SU-DHL-6 (cell line): ENCODE measurements around the gene MYH6.
"Not testable (repeated sequence)": the region's sequence is repeated elsewhere in the genome, so short reads cannot be mapped to it uniquely, and the experiment has no call there.

Experiments used
- H2AFZ ChIP-seq: fragments of 200-600 bp; sonication (generic); 2 replicates; pipeline ENCODE4 v1.6.1; 2014; ENCODE audit warnings: low read depth, mild to moderate bottlenecking, moderate library complexity, mixed read lengths, antibody characterized with exemption, low read length; ENCODE audit not compliant: severe bottlenecking
- H3F3A ChIP-seq: fragments of 200-600 bp; shearing (Covaris generic); 2 replicates; pipeline ENCODE4 v1.6.0; 2016; ENCODE audit warnings: antibody characterized with exemption, mild to moderate bottlenecking; ENCODE audit not compliant: insufficient read depth
- H3K27ac ChIP-seq: fragments of 200-600 bp; sonication (generic); 2 replicates; pipeline ENCODE4 v1.5.1; 2016; ENCODE audit warnings: low read depth, mild to moderate bottlenecking, low read length, moderate library complexity, mixed read lengths
- H3K27me3 ChIP-seq: fragments of 200-600 bp; sonication (generic), shearing (Covaris generic); 2 replicates; pipeline ENCODE4 v1.6.0; 2014; ENCODE audit warnings: mild to moderate bottlenecking, low read length
- H3K36me3 ChIP-seq: fragments of 200-600 bp; sonication (generic); 2 replicates; pipeline ENCODE4 v1.6.1; 2014; ENCODE audit warnings: mild to moderate bottlenecking, low read length, mixed read lengths
- H3K4me2 ChIP-seq: fragments of 300-600, 200-600 bp; shearing (Covaris generic), sonication (generic); 2 replicates; pipeline ENCODE4 v1.6.0; 2014; ENCODE audit warnings: low read length, low read depth, mild to moderate bottlenecking; ENCODE audit not compliant: poor library complexity, severe bottlenecking
- H3K4me3 ChIP-seq: fragments of 200-600 bp; sonication (generic); 2 replicates; pipeline ENCODE4 v1.5.1; 2014; ENCODE audit warnings: antibody characterized with exemption, low read length, mild to moderate bottlenecking, mixed read lengths; ENCODE audit not compliant: insufficient read depth, poor library complexity, severe bottlenecking
- H3K79me2 ChIP-seq: fragments of 200-600 bp; sonication (generic); 2 replicates; pipeline ENCODE4 v1.6.1; 2014; ENCODE audit warnings: mild to moderate bottlenecking, low read length, moderate library complexity; ENCODE audit not compliant: insufficient read depth
- H3K9ac ChIP-seq: fragments of 200-600 bp; sonication (generic); 2 replicates; pipeline ENCODE4 v1.7.0; 2014; ENCODE audit warnings: mild to moderate bottlenecking, low read length
- H3K9me2 ChIP-seq: fragments of 200-600 bp; sonication (generic); replicated peaks from 2 replicates; pipeline ENCODE4 v1.6.1; 2014; ENCODE audit warnings: low read length; ENCODE audit not compliant: insufficient read depth
- H3K9me3 ChIP-seq: fragments of 200-600 bp; sonication (generic); 2 replicates; pipeline ENCODE4 v1.6.1; 2014; ENCODE audit warnings: low read length, mixed read lengths; ENCODE audit not compliant: insufficient read depth
- H4K20me1 ChIP-seq: fragments of 200-600 bp; sonication (generic); 2 replicates; pipeline ENCODE4 v1.6.1; 2014; ENCODE audit warnings: low read depth, mild to moderate bottlenecking, antibody characterized with exemption, low read length, moderate library complexity, mixed read lengths
- EZH2phosphoT487 ChIP-seq: fragments of 200-600 bp; sonication (generic), shearing (Covaris generic); conservative IDR thresholded peaks from 2 replicates; pipeline ENCODE4 v1.6.1; 2018; ENCODE audit warnings: mild to moderate bottlenecking, antibody characterized with exemption, low read length, moderate library complexity, mixed read lengths
- TF ChIP-seq, protein P1 (sequence below): fragments of 200-600 bp; sonication (generic); IDR thresholded peaks from one replicate; pipeline ENCODE4 v1.5.1; 2017; ENCODE audit warnings: antibody characterized with exemption, mild to moderate bottlenecking, low read length, moderate library complexity; ENCODE audit not compliant: insufficient read depth, poor library complexity, severe bottlenecking

MYH6 gene

GRCh38 chr14:23396781-23397407 is 11.2 kb downstream of the MYH6 start:
- Histone ChIP-seq H3K36me3 (no peaks in the 10 kb centered on the region), H3K27ac (no peak overlapping the region), H3K9me3 (no peaks in the 10 kb centered on the region), H3K9me2 (no peaks in the 10 kb centered on the region), H3K79me2 (no peaks in the 10 kb centered on the region), H4K20me1 (no peaks in the 10 kb centered on the region), H3K9ac (no peak overlapping the region), H3K27me3 (no peaks in the 10 kb centered on the region), H3K4me3 (no peak overlapping the region), H3F3A (no peaks in the 10 kb centered on the region), H3K4me2 (no peak overlapping the region), H2AFZ (no peak overlapping the region)
- TF ChIP-seq EZH2phosphoT487, result no peak
- TF ChIP-seq, protein P1, sequence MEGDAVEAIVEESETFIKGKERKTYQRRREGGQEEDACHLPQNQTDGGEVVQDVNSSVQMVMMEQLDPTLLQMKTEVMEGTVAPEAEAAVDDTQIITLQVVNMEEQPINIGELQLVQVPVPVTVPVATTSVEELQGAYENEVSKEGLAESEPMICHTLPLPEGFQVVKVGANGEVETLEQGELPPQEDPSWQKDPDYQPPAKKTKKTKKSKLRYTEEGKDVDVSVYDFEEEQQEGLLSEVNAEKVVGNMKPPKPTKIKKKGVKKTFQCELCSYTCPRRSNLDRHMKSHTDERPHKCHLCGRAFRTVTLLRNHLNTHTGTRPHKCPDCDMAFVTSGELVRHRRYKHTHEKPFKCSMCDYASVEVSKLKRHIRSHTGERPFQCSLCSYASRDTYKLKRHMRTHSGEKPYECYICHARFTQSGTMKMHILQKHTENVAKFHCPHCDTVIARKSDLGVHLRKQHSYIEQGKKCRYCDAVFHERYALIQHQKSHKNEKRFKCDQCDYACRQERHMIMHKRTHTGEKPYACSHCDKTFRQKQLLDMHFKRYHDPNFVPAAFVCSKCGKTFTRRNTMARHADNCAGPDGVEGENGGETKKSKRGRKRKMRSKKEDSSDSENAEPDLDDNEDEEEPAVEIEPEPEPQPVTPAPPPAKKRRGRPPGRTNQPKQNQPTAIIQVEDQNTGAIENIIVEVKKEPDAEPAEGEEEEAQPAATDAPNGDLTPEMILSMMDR, result no peak

- Histone ChIP-seq H3K9ac (no peak overlapping the region), H2AFZ (no peak overlapping the region), H3K9me2 (no peaks in the 10 kb centered on the region), H3K4me2 (no peak overlapping the region), H3K36me3 (no peaks in the 10 kb centered on the region), H3K27me3 (no peaks in the 10 kb centered on the region), H3K9me3 (no peaks in the 10 kb centered on the region), H3K4me3 (no peak overlapping the region), H3F3A (no peaks in the 10 kb centered on the region), H3K79me2 (no peaks in the 10 kb centered on the region), H4K20me1 (no peaks in the 10 kb centered on the region), H3K27ac (no peak overlapping the region)
- TF ChIP-seq, protein P1, result no peak
- TF ChIP-seq EZH2phosphoT487, result no peak
Measured at GRCh38 chr14:23396126-23396525, 11.9 kb downstream of the MYH6 start.

DNA sequence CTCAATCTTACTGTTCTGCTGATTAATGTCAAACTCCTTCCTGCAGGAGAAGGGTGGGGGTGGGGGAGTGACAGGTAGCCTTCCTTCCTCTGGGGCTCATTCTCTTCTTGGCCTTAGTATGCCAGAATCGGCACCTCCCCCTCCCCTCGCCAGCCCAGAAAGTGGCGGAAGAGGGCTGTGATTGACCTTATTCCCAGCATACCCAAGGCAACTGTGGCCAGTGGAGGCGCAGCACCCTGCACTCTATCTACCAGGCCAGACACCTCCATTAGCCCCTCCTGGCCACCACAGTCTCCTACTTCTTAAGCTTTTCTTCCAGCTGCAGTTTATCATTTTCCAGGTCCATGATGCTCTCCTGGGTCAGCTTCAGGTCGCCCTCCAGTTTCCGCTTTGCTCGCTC is 15.5 kb downstream of the MYH6 start:
- Histone ChIP-seq H4K20me1 (no peaks in the 10 kb centered on the region), H2AFZ (no peak overlapping the region), H3K4me2 (no peak overlapping the region), H3K79me2 (no peaks in the 10 kb centered on the region), H3K9me2 (no peaks in the 10 kb centered on the region), H3K4me3 (no peak overlapping the region), H3F3A (no peaks in the 10 kb centered on the region), H3K9me3 (no peaks in the 10 kb centered on the region), H3K27ac (no peak overlapping the region), H3K9ac (no peak overlapping the region), H3K36me3 (no peaks in the 10 kb centered on the region), H3K27me3 (no peaks in the 10 kb centered on the region)
- TF ChIP-seq, protein P1, result no peak
- TF ChIP-seq EZH2phosphoT487, result no peak

DNA sequence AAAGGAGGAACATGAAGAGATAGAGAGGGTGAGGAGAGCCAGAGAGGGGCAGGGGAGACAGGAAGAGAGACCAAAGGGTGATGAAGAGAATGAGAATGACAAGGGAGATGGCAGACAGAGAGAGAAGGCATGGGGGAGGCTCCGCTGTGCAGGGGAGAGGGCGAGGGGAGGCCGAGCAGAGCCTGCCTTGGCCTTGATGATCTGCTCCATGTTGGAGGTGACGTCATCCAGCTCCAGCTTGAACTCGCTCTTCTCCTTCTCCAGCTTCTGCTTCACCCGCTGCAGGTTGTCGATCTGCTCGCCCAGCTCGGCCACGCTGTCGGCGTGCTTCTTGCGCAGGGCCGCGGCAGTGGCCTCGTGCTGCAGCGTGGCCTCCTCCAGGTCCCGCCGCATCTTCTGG is 18.2 kb downstream of the MYH6 start:
- not testable (repeated sequence) for H3K27ac ChIP-seq, H3K36me3 ChIP-seq, H3K9me3 ChIP-seq, H3K9me2 ChIP-seq, H3F3A ChIP-seq, H3K79me2 ChIP-seq, H3K4me2 ChIP-seq, H4K20me1 ChIP-seq, H2AFZ ChIP-seq, H3K27me3 ChIP-seq, H3K4me3 ChIP-seq, H3K9ac ChIP-seq
